ENCODE data around the gene LYRM9.

LYRM9 gene

DNA sequence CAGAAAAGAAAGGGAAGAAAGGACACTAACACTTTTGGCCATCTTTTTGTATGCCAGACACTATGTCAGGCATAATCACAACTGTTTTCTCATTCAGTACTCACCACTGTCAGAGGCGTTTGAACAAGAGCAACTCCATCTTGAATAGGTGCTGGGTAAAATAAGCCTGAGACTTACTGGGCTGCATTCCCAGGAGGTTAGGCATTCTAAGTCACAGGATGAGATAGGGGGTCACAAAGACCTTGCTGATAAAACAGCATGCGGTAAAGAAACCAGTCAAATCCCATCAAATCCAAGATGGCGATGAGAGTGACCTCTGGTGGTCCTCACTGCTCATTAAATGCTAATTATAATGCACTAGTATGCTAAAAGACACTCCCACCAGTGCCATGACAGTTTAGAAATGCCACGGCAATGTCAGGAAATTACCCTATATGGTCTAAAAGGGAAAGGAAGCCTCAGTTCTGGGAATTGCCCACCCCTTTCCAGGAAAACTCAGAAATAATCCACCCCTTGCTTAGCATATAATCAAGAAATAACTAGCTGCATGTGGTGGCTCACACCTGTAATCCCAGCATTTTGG, 14.9 kb upstream of the LYRM9 start:
- Histone ChIP-seq H3K9ac (ENCODE audit: low read length in 5 of 5) (no peak overlapping the region), H3K4me3 (ENCODE audit: low read depth in 1 of 5, low read length in 5 of 5) (no peak overlapping the region), H3K27me3 (ENCODE audit: control insufficient read depth in 5 of 5, insufficient read depth in 4 of 5, low read length in 5 of 5) (peaks cover 0 to 6% (median under 1%) of the 10 kb centered on the region in 5 donors), H3K27ac (ENCODE audit: low read depth, low read length) (no peak overlapping the region), H3K4me1 (ENCODE audit: control insufficient read depth in 5 of 5, insufficient read depth in 5 of 5, low read length in 5 of 5) (no peaks in the 10 kb centered on the region), H3K9me3 (ENCODE audit: control insufficient read depth in 5 of 5, low read length in 5 of 5) (no peaks in the 10 kb centered on the region), H3K36me3 (ENCODE audit: control insufficient read depth in 5 of 5, insufficient read depth in 5 of 5, low read length in 5 of 5) (no peaks in the 10 kb centered on the region)

DNA sequence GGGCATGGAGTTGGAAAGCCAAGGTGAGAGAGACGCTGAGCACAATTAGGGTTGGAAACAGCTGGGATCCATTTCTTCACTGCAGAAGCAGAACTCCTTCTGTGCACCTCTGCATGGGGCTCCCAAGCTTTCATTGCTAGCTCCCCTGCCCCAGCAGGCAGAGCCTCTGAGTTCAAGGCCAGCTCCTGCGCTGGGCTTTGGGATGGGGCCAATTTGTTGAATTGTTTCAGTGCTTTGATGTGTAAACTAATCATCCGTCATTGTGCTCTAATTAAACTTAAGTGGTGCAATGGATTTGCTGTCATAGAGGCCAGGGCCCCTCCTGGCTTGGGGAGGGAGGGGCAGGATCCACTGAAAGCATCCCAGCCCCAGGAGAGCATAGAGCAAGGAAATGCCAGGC, 13.5 kb upstream of the LYRM9 start:
- H3K27me3 ChIP-seq (ENCODE audit: control insufficient read depth in 5 of 5, insufficient read depth in 4 of 5, low read length in 5 of 5), result peaks cover 0 to 3% (median 2%) of the 10 kb centered on the region in 5 donors
- no peaks in the 10 kb centered on the region for H3K36me3 ChIP-seq (ENCODE audit: control insufficient read depth in 5 of 5, insufficient read depth in 5 of 5, low read length in 5 of 5)
- H3K27ac ChIP-seq (ENCODE audit: low read depth, low read length), result no peak overlapping the region
- H3K9ac ChIP-seq (ENCODE audit: low read length in 5 of 5), result no peak overlapping the region
- no peaks in the 10 kb centered on the region for H3K9me3 ChIP-seq (ENCODE audit: control insufficient read depth in 5 of 5, low read length in 5 of 5)
- H3K4me1 ChIP-seq (ENCODE audit: control insufficient read depth in 5 of 5, insufficient read depth in 5 of 5, low read length in 5 of 5), result no peaks in the 10 kb centered on the region
- H3K4me3 ChIP-seq (ENCODE audit: low read depth in 1 of 5, low read length in 5 of 5), result no peak overlapping the region

DNA sequence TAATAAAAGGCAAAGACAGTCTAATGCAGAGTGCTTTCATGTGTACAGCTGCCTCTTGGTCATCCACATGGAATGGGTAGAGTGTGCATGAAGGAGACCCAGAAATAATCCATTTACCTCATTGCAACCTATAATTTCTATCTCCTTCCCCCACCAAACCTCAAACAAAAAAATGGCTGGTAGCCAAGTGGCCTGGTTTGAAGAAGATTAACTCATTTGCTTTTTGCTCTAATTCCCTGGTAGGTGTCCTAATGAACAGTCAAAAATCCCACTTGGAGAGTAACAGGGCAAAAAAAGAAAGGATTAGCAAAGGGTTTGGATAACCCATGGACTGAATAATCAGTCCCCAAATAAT, 13.0 kb upstream of the LYRM9 start:
- no peak overlapping the region for H3K27ac ChIP-seq (ENCODE audit: low read depth, low read length)

DNA sequence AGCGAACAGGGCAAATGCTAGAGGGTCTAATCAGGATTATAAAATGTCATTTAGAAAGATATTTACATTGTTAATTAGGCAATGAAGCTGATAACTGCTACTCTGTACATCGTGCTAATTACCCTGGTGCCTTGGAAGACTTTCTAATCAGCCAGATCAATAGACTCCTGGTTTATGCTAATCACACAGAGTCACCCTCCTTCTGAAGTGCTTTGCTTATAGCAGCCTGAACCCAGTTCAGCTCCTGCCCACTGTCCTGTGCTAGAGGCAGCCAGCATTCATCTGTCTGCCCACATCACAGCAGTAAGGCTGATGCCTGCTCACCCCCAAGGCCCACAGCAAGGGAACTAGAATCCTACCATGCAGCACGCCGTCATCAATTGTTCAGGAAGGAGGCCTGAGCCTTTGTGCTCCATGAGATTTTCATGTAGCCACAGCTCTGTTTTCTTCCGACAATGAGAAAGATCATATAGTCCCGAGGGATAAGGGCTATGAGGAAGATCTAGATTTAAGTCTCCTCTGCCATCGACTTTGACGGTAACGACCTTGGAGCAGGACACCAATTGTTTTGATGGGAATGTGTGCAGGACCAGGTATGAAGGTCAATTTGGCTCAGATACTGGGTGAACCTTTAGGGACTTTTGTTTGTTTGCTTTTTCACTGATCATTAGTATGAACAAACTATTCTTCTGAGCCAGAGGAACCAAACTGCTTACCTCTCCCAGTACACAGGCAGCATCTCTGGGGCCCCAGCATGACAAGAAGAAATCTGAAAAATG, 12.5 kb upstream of the LYRM9 start:
- H3K27ac ChIP-seq (ENCODE audit: low read depth, low read length), result no peak overlapping the region
- no peaks in the 10 kb centered on the region for H3K9me3 ChIP-seq (ENCODE audit: control insufficient read depth in 5 of 5, low read length in 5 of 5)

More for the DNA sequence above, 13.0 kb upstream of the LYRM9 start:
- Histone ChIP-seq H3K9ac (ENCODE audit: low read length in 5 of 5) (no peak overlapping the region), H3K4me3 (ENCODE audit: low read depth in 1 of 5, low read length in 5 of 5) (no peak overlapping the region), H3K27me3 (ENCODE audit: control insufficient read depth in 5 of 5, insufficient read depth in 4 of 5, low read length in 5 of 5) (peaks cover 0 to 3% (median 2%) of the 10 kb centered on the region in 5 donors), H3K4me1 (ENCODE audit: control insufficient read depth in 5 of 5, insufficient read depth in 5 of 5, low read length in 5 of 5) (no peaks in the 10 kb centered on the region), H3K9me3 (ENCODE audit: control insufficient read depth in 5 of 5, low read length in 5 of 5) (no peaks in the 10 kb centered on the region), H3K36me3 (ENCODE audit: control insufficient read depth in 5 of 5, insufficient read depth in 5 of 5, low read length in 5 of 5) (no peaks in the 10 kb centered on the region)

DNA sequence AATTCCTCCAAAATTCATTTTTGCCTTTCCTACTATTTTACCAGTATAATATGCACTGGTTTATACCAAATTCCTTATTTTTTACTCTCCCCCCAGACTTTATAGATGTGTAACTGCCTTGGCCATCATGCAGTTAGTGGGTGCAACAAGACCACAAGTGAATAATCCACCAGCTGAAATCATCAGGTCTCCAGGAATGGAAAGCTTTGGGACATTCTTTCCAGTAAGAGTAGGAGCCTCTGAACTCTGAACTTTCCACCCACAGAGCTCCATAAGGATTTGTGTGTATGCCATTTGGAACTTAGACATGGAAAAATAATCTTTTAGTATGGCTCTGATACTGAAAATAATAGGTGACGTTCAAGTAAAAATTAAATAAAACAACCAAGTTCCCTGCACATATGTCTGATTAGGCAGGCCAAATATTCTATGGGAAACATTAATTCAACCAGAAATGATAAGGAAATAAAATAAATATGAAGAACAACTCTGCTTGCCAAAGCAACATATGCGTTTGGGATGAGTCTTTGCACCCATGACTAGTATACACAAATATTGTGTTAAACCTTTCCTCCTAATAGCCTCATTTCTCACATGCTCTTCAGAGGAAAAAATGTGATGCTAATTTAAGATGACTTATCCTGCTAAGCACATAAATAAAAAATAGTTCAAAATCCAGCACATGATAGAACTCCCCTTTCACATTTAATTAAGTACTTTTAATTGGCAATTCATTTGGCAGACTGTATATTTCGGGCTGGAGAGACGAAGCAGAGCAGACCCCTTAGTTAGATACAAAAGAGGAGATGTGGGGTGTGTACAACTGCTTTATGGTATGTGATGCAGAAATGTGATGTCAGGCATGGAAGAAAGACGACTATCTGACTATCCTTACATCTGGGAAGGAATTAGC, 11.6 kb upstream of the LYRM9 start:
- Histone ChIP-seq H3K4me3 (ENCODE audit: low read depth in 1 of 5, low read length in 5 of 5) (no peak overlapping the region), H3K9me3 (ENCODE audit: control insufficient read depth in 5 of 5, low read length in 5 of 5) (no peaks in the 10 kb centered on the region), H3K4me1 (ENCODE audit: control insufficient read depth in 5 of 5, insufficient read depth in 5 of 5, low read length in 5 of 5) (no peaks in the 10 kb centered on the region), H3K27ac (ENCODE audit: low read depth, low read length) (no peak overlapping the region), H3K36me3 (ENCODE audit: control insufficient read depth in 5 of 5, insufficient read depth in 5 of 5, low read length in 5 of 5) (no peaks in the 10 kb centered on the region), H3K9ac (ENCODE audit: low read length in 5 of 5) (no peak overlapping the region), H3K27me3 (ENCODE audit: control insufficient read depth in 5 of 5, insufficient read depth in 4 of 5, low read length in 5 of 5) (peaks cover 0 to 3% (median 2%) of the 10 kb centered on the region in 5 donors)

More for the DNA sequence above, 12.5 kb upstream of the LYRM9 start:
- H3K27me3 ChIP-seq (ENCODE audit: control insufficient read depth in 5 of 5, insufficient read depth in 4 of 5, low read length in 5 of 5), result peaks cover 0 to 3% (median 2%) of the 10 kb centered on the region in 5 donors
- H3K4me1 ChIP-seq (ENCODE audit: control insufficient read depth in 5 of 5, insufficient read depth in 5 of 5, low read length in 5 of 5), result no peaks in the 10 kb centered on the region
- no peak overlapping the region for H3K4me3 ChIP-seq (ENCODE audit: low read depth in 1 of 5, low read length in 5 of 5)
- no peak overlapping the region for H3K9ac ChIP-seq (ENCODE audit: low read length in 5 of 5)
- H3K36me3 ChIP-seq (ENCODE audit: control insufficient read depth in 5 of 5, insufficient read depth in 5 of 5, low read length in 5 of 5), result no peaks in the 10 kb centered on the region

DNA sequence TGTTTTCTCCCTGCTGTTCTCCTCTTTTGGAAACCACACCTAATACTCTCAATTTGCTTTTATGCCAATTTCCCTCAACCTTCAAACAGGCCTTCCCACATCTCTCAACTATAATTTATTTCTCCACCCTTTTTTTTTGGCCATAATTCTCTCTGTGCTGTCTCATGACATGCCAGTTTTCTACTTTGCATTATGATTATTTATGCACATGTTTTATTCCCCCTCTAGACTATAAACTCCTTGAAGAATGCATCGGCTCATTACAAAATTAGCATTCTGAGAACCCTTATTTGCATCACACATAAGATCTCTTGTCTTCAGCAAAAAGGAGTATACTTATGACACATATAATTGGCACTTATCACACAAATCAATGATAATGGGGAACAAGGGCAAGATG, 10.9 kb upstream of the LYRM9 start:
- no peaks in the 10 kb centered on the region for H3K9me3 ChIP-seq (ENCODE audit: control insufficient read depth in 5 of 5, low read length in 5 of 5)
- H3K4me1 ChIP-seq (ENCODE audit: control insufficient read depth in 5 of 5, insufficient read depth in 5 of 5, low read length in 5 of 5), result no peaks in the 10 kb centered on the region
- no peaks in the 10 kb centered on the region for H3K36me3 ChIP-seq (ENCODE audit: control insufficient read depth in 5 of 5, insufficient read depth in 5 of 5, low read length in 5 of 5)
- H3K27ac ChIP-seq (ENCODE audit: low read depth, low read length), result no peak overlapping the region
- no peak overlapping the region for H3K9ac ChIP-seq (ENCODE audit: low read length in 5 of 5)
- no peak overlapping the region for H3K4me3 ChIP-seq (ENCODE audit: low read depth in 1 of 5, low read length in 5 of 5)
- H3K27me3 ChIP-seq (ENCODE audit: control insufficient read depth in 5 of 5, insufficient read depth in 4 of 5, low read length in 5 of 5), result peaks cover 0 to 3% (median 2%) of the 10 kb centered on the region in 5 donors

DNA sequence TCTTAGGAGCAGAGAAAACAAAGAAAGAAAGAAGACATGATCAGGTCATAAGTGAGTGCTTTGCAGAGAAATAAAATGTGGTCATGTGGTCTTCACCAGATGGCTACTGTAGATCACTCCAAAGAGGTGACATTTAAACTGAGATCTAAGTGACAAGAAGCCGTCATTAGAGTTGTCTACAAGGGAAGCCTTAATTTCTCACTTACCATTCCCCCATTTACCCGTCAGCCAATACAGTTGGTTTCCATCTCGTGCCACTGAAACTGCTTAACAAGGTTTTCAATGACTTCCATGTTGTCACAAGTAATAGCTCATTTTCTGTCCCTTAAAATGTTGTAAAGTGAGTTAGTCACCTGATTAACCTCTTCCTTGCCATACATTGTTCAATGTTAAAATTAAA, 6.4 kb upstream of the LYRM9 start:
- no peak overlapping the region for H3K4me3 ChIP-seq (ENCODE audit: low read depth in 1 of 5, low read length in 5 of 5)
- H3K27me3 ChIP-seq (ENCODE audit: control insufficient read depth in 5 of 5, insufficient read depth in 4 of 5, low read length in 5 of 5), result peaks cover 0 to 3% (median 2%) of the 10 kb centered on the region in 5 donors
- no peaks in the 10 kb centered on the region for H3K4me1 ChIP-seq (ENCODE audit: control insufficient read depth in 5 of 5, insufficient read depth in 5 of 5, low read length in 5 of 5)
- no peaks in the 10 kb centered on the region for H3K36me3 ChIP-seq (ENCODE audit: control insufficient read depth in 5 of 5, insufficient read depth in 5 of 5, low read length in 5 of 5)
- no peak overlapping the region for H3K9ac ChIP-seq (ENCODE audit: low read length in 5 of 5)
- no peaks in the 10 kb centered on the region for H3K9me3 ChIP-seq (ENCODE audit: control insufficient read depth in 5 of 5, low read length in 5 of 5)
- H3K27ac ChIP-seq (ENCODE audit: low read depth, low read length), result no peak overlapping the region

DNA sequence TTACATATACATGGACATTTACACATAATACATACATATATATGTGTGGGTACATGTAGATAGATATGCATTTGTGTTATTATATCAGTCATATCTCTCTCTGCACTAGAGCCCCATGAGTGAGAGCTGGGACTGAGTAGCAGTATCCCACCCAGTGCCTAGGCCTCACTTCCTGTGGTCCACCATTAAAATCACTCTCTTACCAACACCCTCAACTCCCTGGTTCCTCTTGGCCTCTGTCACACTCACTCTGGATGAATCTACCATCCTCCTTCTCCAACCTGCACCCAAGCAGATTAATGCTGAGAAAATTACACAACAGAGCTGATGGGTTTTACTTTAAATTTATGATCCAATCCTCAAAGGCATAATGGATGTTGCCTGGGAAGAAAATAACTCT, 4.9 kb upstream of the LYRM9 start:
- H3K9me3 ChIP-seq (ENCODE audit: control insufficient read depth in 5 of 5, low read length in 5 of 5), result no peaks in the 10 kb centered on the region
- H3K27ac ChIP-seq (ENCODE audit: low read depth, low read length), result no peak overlapping the region
- peaks cover 0 to 3% (median under 1%) of the 10 kb centered on the region in 5 donors for H3K27me3 ChIP-seq (ENCODE audit: control insufficient read depth in 5 of 5, insufficient read depth in 4 of 5, low read length in 5 of 5)
- H3K9ac ChIP-seq (ENCODE audit: low read length in 5 of 5), result no peak overlapping the region
- H3K4me1 ChIP-seq (ENCODE audit: control insufficient read depth in 5 of 5, insufficient read depth in 5 of 5, low read length in 5 of 5), result peaks cover 0 to 13% (median 8%) of the 10 kb centered on the region in 5 donors
- H3K36me3 ChIP-seq (ENCODE audit: control insufficient read depth in 5 of 5, insufficient read depth in 5 of 5, low read length in 5 of 5), result no peaks in the 10 kb centered on the region
- H3K4me3 ChIP-seq (ENCODE audit: low read depth in 1 of 5, low read length in 5 of 5), result no peak overlapping the region

DNA sequence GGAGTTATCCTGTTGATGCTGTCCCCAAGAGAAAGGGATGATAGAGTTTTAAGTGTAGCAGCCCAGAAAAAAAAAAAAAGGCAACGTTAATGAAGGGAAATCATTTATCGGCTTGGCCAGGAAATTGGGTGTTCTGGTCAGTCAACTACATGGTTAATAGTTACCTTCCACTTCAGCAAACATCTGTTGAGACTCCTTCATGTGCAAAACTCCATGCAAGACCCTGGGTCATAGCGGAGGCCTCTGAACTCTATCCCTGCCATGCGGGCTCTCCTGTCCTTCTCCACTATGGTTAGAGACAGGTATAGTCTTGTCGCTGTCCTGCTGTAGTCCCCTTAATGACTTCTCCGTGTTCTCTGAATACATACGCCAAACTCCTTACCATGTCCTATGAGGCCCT, 3.5 kb upstream of the LYRM9 start:
- Histone ChIP-seq H3K9ac (ENCODE audit: low read length in 5 of 5) (no peak overlapping the region), H3K4me3 (ENCODE audit: low read depth in 1 of 5, low read length in 5 of 5) (no peak overlapping the region), H3K27ac (ENCODE audit: low read depth, low read length) (no peak overlapping the region), H3K9me3 (ENCODE audit: control insufficient read depth in 5 of 5, low read length in 5 of 5) (no peaks in the 10 kb centered on the region), H3K4me1 (ENCODE audit: control insufficient read depth in 5 of 5, insufficient read depth in 5 of 5, low read length in 5 of 5) (peaks cover 0 to 19% (median 16%) of the 10 kb centered on the region in 5 donors), H3K27me3 (ENCODE audit: control insufficient read depth in 5 of 5, insufficient read depth in 4 of 5, low read length in 5 of 5) (peaks cover 0 to 3% (median 0%) of the 10 kb centered on the region in 5 donors), H3K36me3 (ENCODE audit: control insufficient read depth in 5 of 5, insufficient read depth in 5 of 5, low read length in 5 of 5) (no peaks in the 10 kb centered on the region)

Measured in subcutaneous abdominal adipose tissue (tissue), 5 donors.